HCT116 (cell line): Measurements from ENCODE around the gene CAMKK2. TPM values are rescaled to one million over a fixed set of nuclear protein-coding genes. Genes with fewer than 3 reads are reported as not detected.
"Not testable (repeated sequence)": the region's sequence is repeated elsewhere in the genome, so short reads cannot be mapped to it uniquely, and the experiment has no call there.

ENCODE experiments used
- ATAC-seq: fragments of 200-7000 bp; cut with Tn5 transposase; 2 replicates; pipeline ENCODE4 v1.9.1; 2020; ENCODE audit warnings: mild to moderate bottlenecking, moderate library complexity
- BruUV-seq: library from RNA; stranded (reverse); fragments of 400-500 nt; replicated peaks from 2 replicates; lab custom pipeline; 2021; lab: Mats Ljungman, UMichigan
- CTCF ChIA-PET: fragments of 300-600 bp; sonication (Branson Sonifier 250); formaldehyde crosslinking; loops from one replicate; lab custom pipeline; 2021; ENCODE audit warnings: antibody characterized with exemption; lab: Charles Lee
- POLR2A ChIA-PET: fragments of 300-600, 350-600 bp; sonication (Branson Sonifier 250); formaldehyde crosslinking; loops from one replicate; lab custom pipeline; 2021; ENCODE audit warnings: antibody characterized with exemption; lab: Charles Lee
- RAD21 ChIA-PET, 2 experiments: fragments of 300-600 bp; sonication (Branson Sonifier 250); formaldehyde crosslinking; loops; one replicate each; lab custom pipeline; 2023; ENCODE audit warnings: low total read pairs in 2 of 2; ENCODE audit not compliant: uncharacterized antibody in 2 of 2, unreplicated experiment in 2 of 2, low non-redundant PET in 1 of 2; lab: Charles Lee
- DNase-seq: peaks from one replicate; pipeline ENCODE4 v3.0.0-alpha.2; 2010; ENCODE audit warnings: low read depth, low spot score
- H2AFZ ChIP-seq: fragments of 200-600 bp; shearing (Covaris generic), sonication (generic); 2 replicates; pipeline ENCODE4 v1.6.1; 2017; ENCODE audit warnings: low read depth, mixed run types, mixed read lengths, antibody characterized with exemption, low read length; ENCODE audit not compliant: poor library complexity, severe bottlenecking
- H3K27ac ChIP-seq: 2 replicates; pipeline ENCODE4 v1.5.1; 2012; ENCODE audit warnings: low read depth, low read length
- H3K27me3 ChIP-seq: fragments of 200-600 bp; sonication (generic); 2 replicates; pipeline ENCODE4 v1.6.1; 2016; ENCODE audit warnings: mixed run types, low read length, mixed read lengths; ENCODE audit not compliant: insufficient read depth
- H3K36me3 ChIP-seq, 2 experiments: fragments of 200-500 bp in 1 of 2; fragments of 200-600 bp in 1 of 2; sonication (Bioruptor generic) in 1 of 2; sonication (generic) in 1 of 2; 2 replicates each; pipeline versions ENCODE4 v1.5.1 to v1.6.1; 2014 to 2016; ENCODE audit warnings: low read length in 2 of 2, inconsistent platforms in 1 of 2, mixed read lengths in 1 of 2, mixed run types in 1 of 2; ENCODE audit not compliant: insufficient read depth in 2 of 2, control insufficient read depth in 1 of 2
- H3K4me1 ChIP-seq, 2 experiments: fragments of 200-600 bp in 1 of 2; sonication (generic) in 1 of 2; 2 replicates each; pipeline versions ENCODE4 v1.5.1 to v1.6.1; 2012 to 2017; ENCODE audit warnings: low read length in 2 of 2, inconsistent platforms in 1 of 2, mild to moderate bottlenecking in 1 of 2, mixed read lengths in 1 of 2, mixed run types in 1 of 2, moderate library complexity in 1 of 2; ENCODE audit not compliant: insufficient read depth in 2 of 2, control insufficient read depth in 1 of 2
- H3K4me2 ChIP-seq: fragments of 200-600 bp; sonication (generic); 2 replicates; pipeline ENCODE4 v1.6.1; 2017; ENCODE audit warnings: mixed run types, low read length, mixed read lengths
- H3K4me3 ChIP-seq, 2 experiments: fragments of 200-600 bp in 1 of 2; sonication (generic) in 1 of 2; replicated peaks in 1 of 2; 2 replicates each; pipeline ENCODE4 v1.5.1; 2011 to 2016; ENCODE audit warnings: low read length in 2 of 2, control low read depth in 1 of 2, low read depth in 1 of 2, mild to moderate bottlenecking in 1 of 2, mixed read lengths in 1 of 2, mixed run types in 1 of 2
- H3K79me2 ChIP-seq: fragments of 200-600 bp; sonication (generic); 2 replicates; pipeline ENCODE4 v1.6.1; 2017; ENCODE audit warnings: mild to moderate bottlenecking, mixed run types, low read length, moderate library complexity, mixed read lengths; ENCODE audit not compliant: insufficient read depth
- H3K9ac ChIP-seq: fragments of 200-600 bp; sonication (generic); 2 replicates; pipeline ENCODE4 v1.6.1; 2016; ENCODE audit warnings: low read length, mixed read lengths
- H3K9me2 ChIP-seq: fragments of 200-600 bp; sonication (generic), shearing (Covaris generic); 2 replicates; pipeline ENCODE4 v1.6.1; 2017; ENCODE audit warnings: mixed run types, mild to moderate bottlenecking, moderate library complexity; ENCODE audit not compliant: insufficient read depth
- H3K9me3 ChIP-seq, 2 experiments: fragments of 200-500 bp in 1 of 2; fragments of 200-600 bp in 1 of 2; sonication (Bioruptor generic) in 1 of 2; sonication (generic) in 1 of 2; 2 replicates each; pipeline ENCODE4 v1.6.1; 2014 to 2017; ENCODE audit warnings: low read length in 2 of 2, mixed read lengths in 2 of 2, inconsistent platforms in 1 of 2, low read depth in 1 of 2, mild to moderate bottlenecking in 1 of 2, mixed run types in 1 of 2, moderate library complexity in 1 of 2; ENCODE audit not compliant: control insufficient read depth in 1 of 2, insufficient read depth in 1 of 2
- H4K20me1 ChIP-seq: fragments of 200-600 bp; sonication (generic), shearing (Covaris generic); 2 replicates; pipeline ENCODE4 v1.6.1; 2017; ENCODE audit warnings: mixed run types, mild to moderate bottlenecking, moderate library complexity; ENCODE audit not compliant: insufficient read depth
- POLR2AphosphoS5 ChIP-seq: IDR thresholded peaks from 2 replicates; pipeline ENCODE4 v1.6.1; 2011; ENCODE audit warnings: mild to moderate bottlenecking, low read depth, low read length, moderate library complexity
- YY1 ChIP-seq: IDR thresholded peaks from 2 replicates; pipeline ENCODE4 v1.6.1; 2011; ENCODE audit warnings: low read length, low read depth, moderate library complexity, mild to moderate bottlenecking; ENCODE audit not compliant: insufficient replicate concordance; ENCODE audit errors: extremely low read depth
- ZBTB33 ChIP-seq: IDR thresholded peaks from 2 replicates; pipeline ENCODE4 v1.6.1; 2011; ENCODE audit warnings: mild to moderate bottlenecking, low read length, moderate library complexity; ENCODE audit not compliant: insufficient replicate concordance; ENCODE audit errors: extremely low read depth
- ZNF274 ChIP-seq: fragments of 200-500 bp; sonication (Bioruptor generic); IDR thresholded peaks from 2 replicates; pipeline ENCODE4 v1.6.1; 2014; ENCODE audit warnings: mild to moderate bottlenecking, low read depth, low read length, inconsistent platforms
- intact Hi-C: fragments of 100-400 bp; cut with micrococcal nuclease; formaldehyde crosslinking; loops from 2 replicates; pipeline ENCODE4 v1.10.0; 2022
- total RNA-seq: library from RNA; stranded (reverse); gene quantifications from one replicate; pipeline ENCODE4 v1.2.1, GENCODE V29; 2021; ENCODE audit not compliant: unreplicated experiment

Gene CAMKK2
- total RNA-seq, 1 experiment from 2014 or later = 33.8 TPM

DNA sequence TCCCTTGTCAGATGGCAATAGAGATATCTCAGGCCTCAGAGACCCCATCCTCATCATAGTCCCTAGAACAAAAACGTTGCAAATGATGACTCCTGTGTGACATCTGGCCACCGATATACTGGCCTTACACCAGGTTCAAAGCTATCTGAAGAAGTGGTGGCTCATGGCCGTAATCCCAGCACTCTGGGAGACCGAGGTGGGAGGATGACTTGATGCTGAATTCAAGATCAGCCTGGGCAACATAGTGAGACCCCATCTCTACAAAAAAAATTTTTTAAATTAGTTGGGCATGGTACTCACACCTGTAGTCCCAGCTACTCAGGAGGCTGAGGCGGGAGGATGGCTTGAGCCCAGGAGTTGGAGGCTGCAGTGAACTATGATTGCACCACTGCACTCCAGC, 13.1 kb downstream of the CAMKK2 start (continued):
- TF ChIP-seq ZBTB33 = no peak

DNA sequence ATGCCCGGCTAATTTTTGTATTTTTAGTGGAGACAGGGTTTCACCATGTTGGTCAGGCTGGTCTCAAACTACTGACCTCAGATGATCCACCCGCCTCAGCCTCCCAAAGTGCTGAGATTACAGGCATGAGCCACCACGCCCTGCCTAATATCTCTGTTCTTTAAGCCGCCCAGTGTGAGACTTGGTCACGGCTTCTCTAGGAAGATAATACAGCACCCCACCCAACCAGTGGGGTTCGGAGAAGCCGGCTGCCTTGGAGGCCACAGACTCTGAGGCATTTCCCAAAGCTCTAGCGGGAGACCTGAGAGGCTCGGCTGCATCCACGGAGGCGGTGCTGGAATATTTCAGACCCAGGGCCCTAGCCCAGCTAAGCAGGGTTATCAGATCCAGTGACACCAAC, 13.6 kb downstream of the CAMKK2 start:
- RAD21 ChIA-PET, CTCF ChIA-PET: not testable (repeated sequence)

DNA sequence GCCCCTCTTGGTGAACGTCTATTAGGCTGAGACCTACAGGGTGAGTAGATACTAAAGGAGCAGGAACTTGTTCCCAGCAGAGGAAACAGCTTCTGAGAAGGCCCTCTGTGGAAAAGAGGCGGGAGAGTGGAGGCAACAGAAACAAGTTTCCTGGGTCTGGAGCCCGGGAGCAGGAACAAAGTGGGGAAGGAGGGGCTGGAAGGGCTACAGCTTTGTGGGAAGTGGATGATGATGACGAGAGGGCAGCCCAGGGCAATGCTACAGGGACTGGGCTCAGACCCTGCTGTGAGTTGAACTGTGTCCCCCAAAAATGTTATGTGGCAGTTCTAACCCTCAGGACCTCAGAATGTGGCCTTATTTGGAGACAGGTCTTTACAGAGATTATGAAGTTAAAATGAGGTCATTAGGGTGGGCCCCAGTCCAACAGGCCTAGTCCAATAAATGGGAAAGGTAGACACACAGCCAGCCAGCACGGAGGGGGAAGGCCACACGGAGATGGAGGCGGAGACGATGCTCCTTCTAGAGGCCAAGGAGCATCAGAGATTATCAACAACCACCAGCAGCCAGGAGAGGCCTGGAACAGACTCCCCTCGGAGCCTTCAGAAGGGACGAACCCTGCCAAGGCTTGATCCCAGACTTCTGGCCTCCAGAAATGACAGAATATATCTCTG, 14.3 kb downstream of the CAMKK2 start:
- H3K4me2 ChIP-seq = no peak overlapping the region
- H2AFZ ChIP-seq = no peak overlapping the region
- no peaks in the 10 kb centered on the region for H3K9me2 ChIP-seq
- no peak overlapping the region for H3K4me3 ChIP-seq
- peaks cover 39% of the 10 kb centered on the region for H3K79me2 ChIP-seq
- no peaks in the 10 kb centered on the region for H3K27me3 ChIP-seq
- no peak for DNase-seq
- BruUV-seq = no TSS peak
- no peak overlapping the region for H3K9ac ChIP-seq
- H3K36me3 ChIP-seq = no peaks in the 10 kb centered on the region
- POLR2A ChIA-PET = no interaction called here
- intact Hi-C loops = no loop called here
- RAD21 ChIA-PET = no interaction called here
- peaks cover 0 to 3% of the 10 kb centered on the region in 2 experiments; a peak in 1 of 4 replicates for H3K4me1 ChIP-seq
- no peak overlapping the region for H3K27ac ChIP-seq
- no peaks in the 10 kb centered on the region for H3K9me3 ChIP-seq
- CTCF ChIA-PET = no interaction called here
- no peak for ATAC-seq
- no peak for TF ChIP-seq POLR2AphosphoS5
- no peak for TF ChIP-seq YY1
- no peak for TF ChIP-seq ZNF274
- TF ChIP-seq, all 23 proteins: peak for 0
- H4K20me1 ChIP-seq = no peaks in the 10 kb centered on the region

More for the DNA sequence above, 13.6 kb downstream of the CAMKK2 start:
- H3K9ac ChIP-seq, H3K27ac ChIP-seq, H3K9me2 ChIP-seq, H3K36me3 ChIP-seq, H4K20me1 ChIP-seq, H3K4me1 ChIP-seq, BruUV-seq, H3K27me3 ChIP-seq, H3K4me3 ChIP-seq, H3K9me3 ChIP-seq, H3K4me2 ChIP-seq, DNase-seq, H2AFZ ChIP-seq, POLR2A ChIA-PET, ATAC-seq, intact Hi-C loops: not testable (repeated sequence)
- H3K79me2 ChIP-seq = peaks cover 40% of the 10 kb centered on the region; the same call in 1 of the 2 replicates

GRCh38 chr12:121281116-121281515, 15.4 kb downstream of the CAMKK2 start:
- H3K9ac ChIP-seq, DNase-seq, intact Hi-C loops, POLR2A ChIA-PET, CTCF ChIA-PET, ATAC-seq, H3K27ac ChIP-seq, H3K4me2 ChIP-seq, BruUV-seq, H3K27me3 ChIP-seq, H3K9me3 ChIP-seq, H2AFZ ChIP-seq, H3K4me3 ChIP-seq, H3K4me1 ChIP-seq, H4K20me1 ChIP-seq, H3K9me2 ChIP-seq, H3K36me3 ChIP-seq, RAD21 ChIA-PET: not testable (repeated sequence)
- peaks cover 36% of the 10 kb centered on the region for H3K79me2 ChIP-seq
